Activated naive CD4-positive, alpha-beta T cell treated with anti-CD3 and anti-CD28 coated beads for 36 hours (primary cell): ENCODE measurements around the gene ATP5F1D. TPM values are rescaled to one million over a fixed set of nuclear protein-coding genes. Genes with fewer than 3 reads are reported as not detected.

ENCODE experiments used
- CTCF ChIA-PET: fragments of 350-600 bp; sonication (Branson Sonifier 250); formaldehyde crosslinking; loops from one replicate; lab custom pipeline; 2021; ENCODE audit warnings: antibody characterized with exemption; lab: Charles Lee
- DNase-seq: peaks from one replicate; pipeline ENCODE4 v3.0.0-alpha.2; 2020
- H3K27ac Mint-ChIP-seq: one replicate; pipeline ENCODE4 v1.8.0; 2021; ENCODE audit warnings: mild to moderate bottlenecking, mixed read lengths
- H3K27me3 Mint-ChIP-seq: one replicate; pipeline ENCODE4 v1.8.0; 2021; ENCODE audit warnings: low read depth, mixed read lengths
- H3K36me3 Mint-ChIP-seq: one replicate; pipeline ENCODE4 v1.8.0; 2021; ENCODE audit warnings: low read depth, mixed read lengths
- H3K4me1 Mint-ChIP-seq: one replicate; pipeline ENCODE4 v1.8.0; 2021; ENCODE audit warnings: low read depth, mixed read lengths
- H3K4me3 Mint-ChIP-seq: one replicate; pipeline ENCODE4 v1.8.0; 2021; ENCODE audit warnings: mild to moderate bottlenecking, moderate library complexity, mixed read lengths
- H3K9me3 Mint-ChIP-seq: one replicate; pipeline ENCODE4 v1.8.0; 2021; ENCODE audit warnings: mixed read lengths
- intact Hi-C: fragments of 100-400 bp; cut with micrococcal nuclease; formaldehyde crosslinking; loops from one replicate; pipeline ENCODE4 v1.15.1; 2023
- total RNA-seq, 2 experiments: library from RNA; stranded (reverse); gene quantifications; one replicate each; pipeline ENCODE4 v1.2.3, GENCODE V29; 2021

ATP5F1D gene
- total RNA-seq, 2 experiments from 2014 or later, result 153 TPM

- Mint-ChIP-seq H3K27ac (peak overlapping the region; percentile 97), H3K4me3 (peak overlapping the region; percentile 92), H3K36me3 (peaks cover 11% of the 10 kb centered on the region), H3K4me1 (peaks cover 44% of the 10 kb centered on the region), H3K9me3 (no peaks in the 10 kb centered on the region), H3K27me3 (no peaks in the 10 kb centered on the region)
- peak; percentile 70 for DNase-seq
- CTCF ChIA-PET, result interaction anchor here (11.1 kb wide), 1 partner anchor 16 kb away, joined by 233 read pairs; the partner anchor contains the start of gene ATP5F1D
- intact Hi-C loops, result loop anchor here (1.0 to 5.0 kb wide), 3 partner anchors 8 to 648 kb away; no protein-coding TSS in a partner anchor
Observed at GRCh38 chr19:1259876-1260748, 18.6 kb downstream of the ATP5F1D start.

- DNase-seq, result peak; percentile 97
- H3K9me3 Mint-ChIP-seq, result no peaks in the 10 kb centered on the region
- H3K36me3 Mint-ChIP-seq, result peaks cover 11% of the 10 kb centered on the region
- H3K4me1 Mint-ChIP-seq, result peaks cover 51% of the 10 kb centered on the region
- H3K27me3 Mint-ChIP-seq, result no peaks in the 10 kb centered on the region
- intact Hi-C loops, result loop anchor here (1.0 to 5.0 kb wide), 3 partner anchors 8 to 649 kb away; partner anchors contain the start of gene CIRBP
- CTCF ChIA-PET, result interaction anchor here (0.7 to 11.1 kb wide), 3 partner anchors 8 to 23 kb away, joined by 3 to 233 read pairs (median 3); partner anchors contain the start of gene ATP5F1D
- peak overlapping the region; percentile 97 for H3K27ac Mint-ChIP-seq
- H3K4me3 Mint-ChIP-seq, result peak overlapping the region; percentile 92
Observed at GRCh38 chr19:1260749-1261537, 19.4 kb downstream of the ATP5F1D start.

- H3K27me3 Mint-ChIP-seq, result no peaks in the 10 kb centered on the region
- H3K4me1 Mint-ChIP-seq, result peaks cover 50% of the 10 kb centered on the region
- DNase-seq, result no peak
- intact Hi-C loops, result loop anchor here (1.0 to 5.0 kb wide), 2 partner anchors 8 to 649 kb away; partner anchors contain the start of gene CIRBP
- CTCF ChIA-PET, result interaction anchor here (0.7 to 11.1 kb wide), 3 partner anchors 9 to 23 kb away, joined by 3 to 233 read pairs (median 3); partner anchors contain the start of gene ATP5F1D
- H3K9me3 Mint-ChIP-seq, result no peaks in the 10 kb centered on the region
- peak overlapping the region; percentile 94 for H3K27ac Mint-ChIP-seq
- peak overlapping the region; percentile 92 for H3K4me3 Mint-ChIP-seq
- peaks cover 11% of the 10 kb centered on the region for H3K36me3 Mint-ChIP-seq
Observed at GRCh38 chr19:1261538-1261797, 19.9 kb downstream of the ATP5F1D start.

GRCh38 chr19:1261798-1262622 is 20.5 kb downstream of the ATP5F1D start:
- Mint-ChIP-seq H3K27me3 (no peaks in the 10 kb centered on the region), H3K27ac (peak overlapping the region; percentile 94), H3K4me3 (peak overlapping the region; percentile 92), H3K4me1 (peaks cover 50% of the 10 kb centered on the region), H3K9me3 (no peaks in the 10 kb centered on the region), H3K36me3 (peaks cover 11% of the 10 kb centered on the region)
- CTCF ChIA-PET, result interaction anchor here (1.2 to 11.1 kb wide), 2 partner anchors 9 to 18 kb away, joined by 3 to 233 read pairs; partner anchors contain the start of gene ATP5F1D
- no peak for DNase-seq
- intact Hi-C loops, result loop anchor here (1.0 to 5.0 kb wide), 2 partner anchors 7 to 650 kb away; partner anchors contain the start of gene CIRBP

GRCh38 chr19:1262623-1263123 is 21.1 kb downstream of the ATP5F1D start:
- Mint-ChIP-seq H3K27ac (no peak overlapping the region), H3K9me3 (no peaks in the 10 kb centered on the region), H3K4me1 (peaks cover 52% of the 10 kb centered on the region), H3K4me3 (peak overlapping the region; percentile 49), H3K27me3 (no peaks in the 10 kb centered on the region), H3K36me3 (peaks cover 7% of the 10 kb centered on the region)
- intact Hi-C loops, result loop anchor here (5.0 kb wide), 1 partner anchor 650 kb away; no protein-coding TSS in a partner anchor
- CTCF ChIA-PET, result interaction anchor here (11.1 kb wide), 1 partner anchor 19 kb away, joined by 233 read pairs; the partner anchor contains the start of gene ATP5F1D
- DNase-seq, result no peak

- H3K9me3 Mint-ChIP-seq, result no peaks in the 10 kb centered on the region
- peak overlapping the region; percentile 49 for H3K4me3 Mint-ChIP-seq
- H3K4me1 Mint-ChIP-seq, result peaks cover 51% of the 10 kb centered on the region
- H3K27ac Mint-ChIP-seq, result peak overlapping the region; percentile 8
- no peak for DNase-seq
- peaks cover 6% of the 10 kb centered on the region for H3K36me3 Mint-ChIP-seq
- intact Hi-C loops, result loop anchor here (5.0 kb wide), 1 partner anchor 651 kb away; no protein-coding TSS in a partner anchor
- CTCF ChIA-PET, result interaction anchor here (11.1 kb wide), 1 partner anchor 19 kb away, joined by 233 read pairs; the partner anchor contains the start of gene ATP5F1D
- H3K27me3 Mint-ChIP-seq, result no peaks in the 10 kb centered on the region
Observed at GRCh38 chr19:1263188-1263587, 21.6 kb downstream of the ATP5F1D start.

- peak overlapping the region; percentile 38 for H3K4me3 Mint-ChIP-seq
- CTCF ChIA-PET, result interaction anchor here (1.6 to 11.1 kb wide), 2 partner anchors 12 to 21 kb away, joined by 13 to 233 read pairs; partner anchors contain the start of gene ATP5F1D
- no peaks in the 10 kb centered on the region for H3K9me3 Mint-ChIP-seq
- intact Hi-C loops, result loop anchor here (5.0 kb wide), 2 partner anchors 603 to 653 kb away; partner anchors contain the start of gene RNF126
- peaks cover 45% of the 10 kb centered on the region for H3K4me1 Mint-ChIP-seq
- no peak for DNase-seq
- no peaks in the 10 kb centered on the region for H3K27me3 Mint-ChIP-seq
- H3K27ac Mint-ChIP-seq, result no peak overlapping the region
- H3K36me3 Mint-ChIP-seq, result peaks cover 8% of the 10 kb centered on the region
Observed at GRCh38 chr19:1264801-1265614, 23.5 kb downstream of the ATP5F1D start.

- H3K27ac Mint-ChIP-seq, result no peak overlapping the region
- peaks cover 15% of the 10 kb centered on the region for H3K36me3 Mint-ChIP-seq
- H3K4me1 Mint-ChIP-seq, result peaks cover 51% of the 10 kb centered on the region
- CTCF ChIA-PET, result interaction anchor here (1.6 to 11.1 kb wide), 3 partner anchors 10 to 22 kb away, joined by 4 to 233 read pairs (median 13); partner anchors contain the start of genes ATP5F1D and FAM174C
- H3K27me3 Mint-ChIP-seq, result no peaks in the 10 kb centered on the region
- peak; percentile 42 for DNase-seq
- H3K4me3 Mint-ChIP-seq, result no peak overlapping the region
- H3K9me3 Mint-ChIP-seq, result no peaks in the 10 kb centered on the region
- intact Hi-C loops, result loop anchor here (1.0 to 5.0 kb wide), 2 partner anchors 21 to 603 kb away; partner anchors contain the start of gene RNF126
Observed at GRCh38 chr19:1265615-1266128, 24.1 kb downstream of the ATP5F1D start.

- intact Hi-C loops, result loop anchor here (1.0 to 5.0 kb wide), 2 partner anchors 22 to 604 kb away; partner anchors contain the start of gene RNF126
- peaks cover 57% of the 10 kb centered on the region for H3K4me1 Mint-ChIP-seq
- DNase-seq, result peak; percentile 81
- CTCF ChIA-PET, result interaction anchor here (0.7 to 11.1 kb wide), 10 partner anchors 9 to 91 kb away, joined by 3 to 233 read pairs (median 4); partner anchors contain the start of genes ATP5F1D and FAM174C
- peaks cover 21% of the 10 kb centered on the region for H3K36me3 Mint-ChIP-seq
- H3K27me3 Mint-ChIP-seq, result no peaks in the 10 kb centered on the region
- H3K27ac Mint-ChIP-seq, result no peak overlapping the region
- peak overlapping the region; percentile 21 for H3K4me3 Mint-ChIP-seq
- H3K9me3 Mint-ChIP-seq, result no peaks in the 10 kb centered on the region
Observed at GRCh38 chr19:1266129-1266915, 24.8 kb downstream of the ATP5F1D start.
